HG02840 (cell line): ENCODE results near the gene LILRB3.
"Not testable (repeated sequence)": the region's sequence is repeated elsewhere in the genome, so short reads cannot be mapped to it uniquely, and the experiment has no call there.

Experiments used
- ATAC-seq: cut with Tn5 transposase; IDR thresholded peaks from one replicate; pipeline ENCODE4 v1.9.1; 2021; ENCODE audit warnings: mild to moderate bottlenecking, moderate library complexity, moderate number of reproducible peaks; ENCODE audit not compliant: unreplicated experiment, low FRiP score

Gene LILRB3

GRCh38 chr19:54214734-54215133 is 8.1 kb downstream of the LILRB3 start:
- ATAC-seq: not testable (repeated sequence)

GRCh38 chr19:54214217-54214616 is 8.6 kb downstream of the LILRB3 start:
- ATAC-seq: not testable (repeated sequence)

DNA sequence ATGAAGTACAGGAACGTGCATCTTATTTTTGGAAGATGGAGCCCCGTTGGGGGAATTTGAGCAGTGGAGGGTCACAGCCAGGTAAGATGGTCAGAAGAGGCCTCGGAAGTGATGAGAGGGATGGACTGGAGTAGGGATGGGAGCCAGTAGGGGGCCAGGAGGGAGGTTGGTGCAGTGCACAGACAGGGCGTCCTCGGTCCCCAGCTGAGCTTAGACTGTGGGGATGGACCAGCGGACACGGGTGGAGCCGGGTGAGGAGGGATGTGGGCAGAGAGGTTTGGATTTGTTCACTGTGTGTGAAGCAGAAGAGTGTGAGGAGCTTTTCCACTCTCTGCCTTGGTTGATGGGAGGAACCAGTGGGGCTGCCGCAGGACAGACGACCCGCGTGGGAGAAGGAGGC is 11.6 kb downstream of the LILRB3 start:
- ATAC-seq: no peak

DNA sequence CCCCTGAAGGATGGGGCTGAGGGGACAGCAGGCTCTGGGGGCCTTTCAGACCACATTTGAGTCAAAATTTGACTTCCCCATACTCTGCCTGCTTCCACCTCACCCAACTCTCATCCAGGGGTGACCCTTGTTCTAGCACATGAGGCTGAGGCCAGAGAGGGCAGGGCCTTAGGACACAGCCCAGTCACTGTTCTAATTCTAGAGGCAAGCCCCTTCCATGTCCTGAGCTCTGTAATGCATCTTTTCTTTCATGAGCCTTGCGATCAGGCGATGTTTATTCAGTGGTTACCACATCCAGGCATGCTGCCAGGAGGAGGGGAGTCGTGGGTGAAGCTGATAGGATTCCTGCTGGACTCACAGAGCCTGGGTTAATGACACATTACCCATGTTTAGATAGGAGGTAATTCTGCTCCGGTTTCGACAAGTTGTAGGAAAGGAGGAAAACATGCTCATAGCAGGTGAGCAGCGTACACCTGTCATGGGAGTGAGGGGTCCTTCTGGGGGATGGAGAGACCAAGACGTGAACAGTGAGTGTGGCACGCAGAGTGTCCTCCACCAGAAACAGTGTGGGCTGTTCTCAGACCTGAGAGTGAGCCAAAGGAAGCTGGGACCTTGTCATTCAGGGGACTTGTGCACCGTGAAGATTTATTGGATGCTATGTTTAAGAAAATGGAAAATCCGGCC is 12.9 kb downstream of the LILRB3 start:
- no peak for ATAC-seq

- no peak for ATAC-seq
Observed at GRCh38 chr19:54209058-54209810, 13.6 kb downstream of the LILRB3 start.

- no peak for ATAC-seq
Observed at GRCh38 chr19:54208784-54209057, 14.1 kb downstream of the LILRB3 start.

- ATAC-seq: no peak
Observed at GRCh38 chr19:54207983-54208783, 14.6 kb downstream of the LILRB3 start.

DNA sequence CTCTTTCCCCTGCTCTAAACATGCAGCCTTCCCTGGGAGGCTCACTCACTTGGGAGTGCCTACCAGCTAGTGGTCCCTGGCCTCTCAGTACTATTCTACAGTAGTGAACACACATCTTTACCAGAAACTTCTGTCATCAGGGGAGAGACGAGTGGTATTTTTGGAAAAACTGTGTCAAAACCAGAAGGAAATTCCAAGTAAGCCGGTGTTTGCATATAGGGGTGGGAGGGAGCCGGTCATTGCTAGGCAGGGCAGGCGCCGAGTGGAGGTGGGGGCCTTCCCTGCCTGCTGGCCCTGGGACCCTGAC is 15.2 kb downstream of the LILRB3 start:
- no peak for ATAC-seq

DNA sequence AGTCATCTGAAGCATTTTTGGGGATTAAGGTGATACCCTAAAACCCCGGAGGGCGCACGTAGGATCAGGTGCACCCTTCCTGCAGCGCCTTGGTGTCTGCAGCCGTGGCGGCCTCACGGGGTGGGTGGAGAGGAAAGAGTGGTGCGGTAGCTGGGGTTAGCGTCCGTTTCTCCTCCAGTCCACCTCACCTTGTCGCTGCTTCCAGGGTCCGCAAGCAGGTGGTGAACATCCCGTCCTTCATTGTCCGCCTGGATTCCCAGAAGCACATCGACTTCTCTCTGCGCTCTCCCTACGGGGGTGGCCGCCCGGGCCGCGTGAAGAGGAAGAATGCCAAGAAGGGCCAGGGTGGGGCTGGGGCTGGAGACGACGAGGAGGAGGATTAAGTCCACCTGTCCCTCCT is 15.6 kb downstream of the LILRB3 start:
- ATAC-seq: not testable (repeated sequence)

DNA sequence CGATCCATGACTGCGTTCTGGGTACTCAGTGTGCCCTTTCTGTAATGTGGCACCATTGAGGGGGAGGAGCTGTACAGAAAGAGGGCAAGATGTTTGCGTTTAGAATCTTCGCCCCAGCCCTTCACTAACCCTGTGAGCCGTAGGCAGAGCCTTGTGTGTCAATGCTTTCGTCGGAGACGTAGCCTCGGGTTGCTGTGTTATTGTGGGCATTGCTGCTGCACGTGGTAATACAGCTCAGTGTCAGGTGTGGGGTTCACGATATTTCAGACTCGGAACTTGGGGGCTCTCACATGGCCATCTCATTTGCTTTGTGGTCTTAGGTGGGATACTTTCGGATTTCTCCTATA is 16.0 kb downstream of the LILRB3 start:
- ATAC-seq: no peak

- no peak for ATAC-seq
Observed at GRCh38 chr19:54206030-54206830, 16.6 kb downstream of the LILRB3 start.

- ATAC-seq: no peak
Observed at GRCh38 chr19:54204767-54205468, 17.9 kb downstream of the LILRB3 start.

GRCh38 chr19:54203151-54203611 is 19.6 kb downstream of the LILRB3 start:
- ATAC-seq: no peak

DNA sequence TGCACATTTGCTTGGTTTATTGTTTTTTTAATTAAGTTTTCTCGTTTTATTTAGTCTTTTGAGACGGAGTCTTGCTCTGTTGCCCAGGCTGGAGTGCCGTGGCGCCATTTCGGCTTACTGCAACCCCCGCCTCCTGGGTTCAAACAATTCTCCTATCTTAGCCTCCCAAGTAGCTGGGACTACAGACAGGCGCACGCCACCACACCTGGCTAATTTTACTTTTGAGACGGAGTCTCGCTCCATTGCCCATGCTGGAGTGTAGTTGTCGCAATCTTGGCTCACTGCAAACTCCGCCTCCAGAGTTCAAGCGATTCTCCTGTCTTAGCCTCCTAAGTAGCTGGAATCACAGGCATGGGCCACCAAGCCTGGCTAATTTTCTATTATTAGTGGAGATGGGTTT is 20.8 kb downstream of the LILRB3 start:
- no peak for ATAC-seq

- no peak for ATAC-seq
Observed at GRCh38 chr19:54201172-54201701, 21.6 kb downstream of the LILRB3 start.

DNA sequence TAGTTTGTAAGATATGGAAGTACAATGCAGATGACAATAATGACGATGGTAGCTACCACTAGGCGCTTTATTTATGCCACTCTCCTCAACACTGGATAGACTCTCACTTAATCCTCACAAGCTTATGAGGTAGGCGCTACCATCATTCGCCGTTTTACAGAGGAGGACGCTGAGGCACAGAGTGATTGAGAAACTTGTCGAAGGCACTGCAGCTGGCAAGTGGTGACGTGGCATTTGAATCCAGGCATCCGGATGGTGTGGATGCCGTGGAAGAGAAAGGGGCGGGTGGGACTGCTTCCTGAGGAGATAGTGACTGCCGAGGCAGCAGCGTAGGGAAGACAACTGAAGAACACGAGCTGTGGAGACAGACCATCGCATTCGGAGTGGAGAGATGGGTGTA is 23.4 kb downstream of the LILRB3 start:
- ATAC-seq: no peak

DNA sequence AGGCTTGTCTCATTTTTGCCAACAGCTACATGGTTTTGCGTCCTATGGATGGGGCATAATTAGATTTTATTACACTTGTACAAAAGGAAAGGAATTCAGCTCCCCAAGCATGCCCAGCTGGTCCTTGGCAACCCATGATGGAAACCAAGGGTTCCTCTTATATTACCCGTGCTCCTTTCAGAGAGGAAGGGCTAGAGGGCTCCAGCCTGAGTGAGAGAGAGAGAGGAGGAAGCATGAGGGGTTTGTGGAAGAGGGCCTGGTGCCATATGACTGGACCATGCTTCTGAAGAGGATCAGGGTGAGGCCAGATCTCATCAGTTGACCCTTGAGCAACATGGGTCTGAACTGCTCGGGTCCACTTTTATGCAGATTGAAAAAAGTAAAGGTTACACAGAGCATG is 25.7 kb downstream of the LILRB3 start:
- ATAC-seq: no peak

- ATAC-seq: no peak
Observed at GRCh38 chr19:54196536-54196935, 26.3 kb downstream of the LILRB3 start.

GRCh38 chr19:54194463-54194862 is 28.3 kb downstream of the LILRB3 start:
- ATAC-seq: not testable (repeated sequence)

- no peak for ATAC-seq
Observed at GRCh38 chr19:54193011-54193410, 29.8 kb downstream of the LILRB3 start.
